HepG2 (cell line): Measurements from ENCODE around the gene HS3ST1. TPM values are rescaled to one million over a fixed set of nuclear protein-coding genes. Genes with fewer than 3 reads are reported as not detected.

Experiments
- ATAC-seq: fragments of 200-7000 bp; cut with Tn5 transposase; 3 replicates; pipeline ENCODE4 v1.9.1; 2020; ENCODE audit warnings: mild to moderate bottlenecking, moderate library complexity
- BruUV-seq: library from RNA; stranded (reverse); fragments of 400-500 nt; replicated peaks from 2 replicates; lab custom pipeline; 2021; lab: Mats Ljungman, UMichigan
- CTCF ChIA-PET: fragments of 300-600 bp; formaldehyde crosslinking; extraction: SDS; loops from one replicate; lab custom pipeline; 2021; ENCODE audit warnings: low total read pairs, inconsistent platforms, low intra/inter-chr PET ratio; lab: Yijun Ruan, JAX
- POLR2A ChIA-PET: fragments of 350-600 bp; sonication (Branson Sonifier 250); formaldehyde crosslinking; loops from one replicate; lab custom pipeline; 2020; ENCODE audit warnings: antibody characterized with exemption, inconsistent platforms; lab: Yijun Ruan, JAX
- DNase-seq: peaks from one replicate; pipeline ENCODE4 v3.0.0-alpha.2; 2015; ENCODE audit warnings: low spot score
- FAIRE-seq: peaks from 3 replicates; lab custom pipeline; 2011; peaks lifted over from hg19 to GRCh38; lab: Jason Lieb, UNC
- H2AFZ ChIP-seq: one replicate; pipeline ENCODE4 v1.6.1; 2011; ENCODE audit warnings: low read length, inconsistent platforms
- H3K27ac ChIP-seq: fragments of 300-600 bp; 3 replicates; pipeline ENCODE4 v1.8.0; 2011; ENCODE audit warnings: mixed run types, mild to moderate bottlenecking, mixed read lengths, low read length, inconsistent platforms; ENCODE audit not compliant: insufficient read depth; ENCODE audit errors: extremely low read length
- H3K27me3 ChIP-seq, 2 experiments: fragments of 200-600 bp in 1 of 2; 2 replicates in 1 of 2; 3 replicates in 1 of 2; pipeline versions ENCODE4 v1.6.0 to v1.8.0; 2011; ENCODE audit warnings: low read length in 2 of 2, mild to moderate bottlenecking in 2 of 2, moderate library complexity in 2 of 2, inconsistent platforms in 1 of 2; ENCODE audit not compliant: insufficient read depth in 2 of 2, control insufficient read depth in 1 of 2
- H3K36me3 ChIP-seq, 2 experiments: fragments of 200-600 bp in 1 of 2; replicated peaks in 1 of 2; 2 replicates in 1 of 2; 3 replicates in 1 of 2; pipeline versions ENCODE4 v1.5.1 to v1.8.0; 2011; ENCODE audit warnings: low read length in 2 of 2, inconsistent platforms in 1 of 2; ENCODE audit not compliant: insufficient read depth in 2 of 2, control insufficient read depth in 1 of 2
- H3K4me1 ChIP-seq: 2 replicates; pipeline ENCODE4 v1.5.1; 2012; ENCODE audit warnings: low read length, inconsistent platforms; ENCODE audit not compliant: insufficient read depth
- H3K4me2 ChIP-seq: 2 replicates; pipeline ENCODE4 v1.6.0; 2011; ENCODE audit warnings: low read depth, low read length, inconsistent platforms
- H3K4me3 ChIP-seq, 3 experiments: fragments of 200-600 bp in 1 of 3; sonication (generic), shearing (Covaris generic) in 1 of 3; replicated peaks in 1 of 3; 2 replicates each; pipeline ENCODE4 v1.5.1; 2011 to 2016; ENCODE audit warnings: low read length in 3 of 3, inconsistent platforms in 2 of 3, low read depth in 2 of 3, mild to moderate bottlenecking in 2 of 3, control low read depth in 1 of 3, mixed read lengths in 1 of 3; ENCODE audit not compliant: insufficient read depth in 1 of 3
- H3K79me2 ChIP-seq: one replicate; pipeline ENCODE4 v1.6.1; 2011; ENCODE audit warnings: low read length, inconsistent platforms; ENCODE audit not compliant: insufficient read depth
- H3K9ac ChIP-seq: 2 replicates; pipeline ENCODE4 v1.6.0; 2011; ENCODE audit warnings: mild to moderate bottlenecking, low read depth, low read length, inconsistent platforms; ENCODE audit not compliant: insufficient read depth
- H3K9me3 ChIP-seq: 2 replicates; pipeline ENCODE4 v1.5.1; 2012; ENCODE audit warnings: mild to moderate bottlenecking, low read length
- H4K20me1 ChIP-seq: 2 replicates; pipeline ENCODE4 v1.6.0; 2011; ENCODE audit warnings: inconsistent platforms, mild to moderate bottlenecking, low read length, moderate library complexity; ENCODE audit not compliant: insufficient read depth
- CCAR2 ChIP-seq: fragments of 200-400 bp; formaldehyde crosslinking; optimal IDR thresholded peaks from 2 replicates; pipeline ENCODE3; 2018; ENCODE audit warnings: low read depth, mild to moderate bottlenecking, low read length, moderate library complexity
- EEA1 ChIP-seq: sonication (generic); formaldehyde crosslinking; IDR thresholded peaks from 2 replicates; pipeline ENCODE4 v1.5.1; 2020; ENCODE audit warnings: mild to moderate bottlenecking, missing genetic modification reagents, borderline replicate concordance
- EED ChIP-seq: sonication (generic); formaldehyde crosslinking; IDR thresholded peaks from 2 replicates; pipeline ENCODE4 v1.5.0; 2020; ENCODE audit warnings: mild to moderate bottlenecking, missing genetic modification reagents
- HOXA7 ChIP-seq: sonication (generic); formaldehyde crosslinking; IDR thresholded peaks from 2 replicates; pipeline ENCODE4 v1.8.1; 2022; ENCODE audit warnings: mild to moderate bottlenecking, missing genetic modification reagents, moderate library complexity
- IKZF5 ChIP-seq: IDR thresholded peaks from 2 replicates; pipeline ENCODE4 v1.6.1; 2018; ENCODE audit warnings: missing genetic modification reagents, mild to moderate bottlenecking, missing compliant biosample characterization
- REST ChIP-seq, 2 experiments: IDR thresholded peaks; 2 replicates each; pipeline ENCODE4 v1.6.1; 2011 to 2012; ENCODE audit warnings: low read length in 2 of 2, borderline replicate concordance in 1 of 2, low read depth in 1 of 2, mild to moderate bottlenecking in 1 of 2, moderate library complexity in 1 of 2
- TBP ChIP-seq: sonication (generic); formaldehyde crosslinking; IDR thresholded peaks from 2 replicates; pipeline ENCODE4 v1.5.0; 2020; ENCODE audit warnings: missing genetic modification reagents
- ZMYM4 ChIP-seq: sonication (generic); formaldehyde crosslinking; IDR thresholded peaks from 2 replicates; pipeline ENCODE4 v1.8.1; 2023; ENCODE audit warnings: mild to moderate bottlenecking, missing genetic modification reagents
- ZNF350 ChIP-seq: sonication (generic); formaldehyde crosslinking; IDR thresholded peaks from 2 replicates; pipeline ENCODE4 v1.4.0; 2020; ENCODE audit warnings: mild to moderate bottlenecking, low read depth, missing genetic modification reagents, borderline replicate concordance
- ZNF546 ChIP-seq: sonication (generic); formaldehyde crosslinking; conservative IDR thresholded peaks from 2 replicates; pipeline ENCODE4 v1.8.1; 2023; ENCODE audit warnings: mild to moderate bottlenecking, missing genetic modification reagents
- ZNF652 ChIP-seq: IDR thresholded peaks from 2 replicates; pipeline ENCODE4 v1.6.1; 2016; ENCODE audit warnings: low read depth, borderline replicate concordance
- ZNF879 ChIP-seq: sonication (generic); formaldehyde crosslinking; IDR thresholded peaks from 2 replicates; pipeline ENCODE4 v1.8.1; 2023; ENCODE audit warnings: missing genetic modification reagents
- WGBS: methylation state at CpG from one replicate; pipeline ENCODE4 v1.1.6; 2017; ENCODE audit warnings: low lambda C conversion rate; 5-methylcytosine and 5-hydroxymethylcytosine counted together
- in situ Hi-C: cut with HindIII; loops from 2 replicates; pipeline ENCODE4 v1.10.0; 2017; ENCODE audit warnings: low pct_unique_long_range_greater_than_20kb; ENCODE audit not compliant: extremely low pct_ligation_motif_present
- intact Hi-C: fragments of 100-400 bp; cut with micrococcal nuclease; formaldehyde crosslinking; loops from one replicate; pipeline ENCODE4 v1.10.0; 2022; ENCODE audit not compliant: unreplicated experiment
- polyA plus RNA-seq, 8 experiments: library from polyadenylated mRNA; depleted of rRNA in 3 of 8; stranded (reverse) in 7 of 8; unstranded in 1 of 8; fragments of >200 nt; fragmentation: Illumina TruSeq in 4 of 8; extraction: Trizol in 4 of 8; gene quantifications; 2 replicates each; pipeline versions ENCODE4 v1.2.1 to v1.2.3, GENCODE V29; 2011 to 2016; ENCODE audit warnings: low read depth in 4 of 8, missing spikeins in 1 of 8, mixed read lengths in 1 of 8; ENCODE audit not compliant: insufficient read depth in 1 of 8
- total RNA-seq, 5 experiments: library from RNA; depleted of rRNA; stranded (reverse); fragments of >200 nt; fragmentation: Illumina TruSeq; extraction: Trizol; gene quantifications; 2 replicates each; pipeline ENCODE4 v1.2.3, GENCODE V29; 2016; ENCODE audit warnings: low read depth in 1 of 5

The HS3ST1 gene
- total and polyA plus RNA-seq, 2 of the 13 experiments (the other 11 are each of a cell fraction or from before 2014, with no cell fraction given), result not detected

GRCh38 chr4:11475871-11476270 lies 47.2 kb upstream of the HS3ST1 start:
- Histone ChIP-seq H3K27ac (no peak overlapping the region), H3K9me3 (no peaks in the 10 kb centered on the region; the same call in 1 of the 2 replicates), H3K27me3 (no peaks in the 10 kb centered on the region), H2AFZ (no peak overlapping the region), H3K4me3 (no peak overlapping the region), H3K36me3 (no peaks in the 10 kb centered on the region), H3K9ac (no peak overlapping the region), H3K4me2 (no peak overlapping the region), H4K20me1 (no peaks in the 10 kb centered on the region), H3K4me1 (no peaks in the 10 kb centered on the region), H3K79me2 (no peaks in the 10 kb centered on the region)
- no TSS peak for BruUV-seq
- in situ Hi-C loops (no loop called here), intact Hi-C loops (no loop called here)
- DNase-seq, result no peak
- ATAC-seq, result no peak
- CTCF ChIA-PET, result no interaction called here
- POLR2A ChIA-PET, result no interaction called here
- TF ChIP-seq EEA1 (no peak), HOXA7 (CRISPR knock-in tag) (no peak), ZNF350 (CRISPR knock-in tag) (no peak), TBP (no peak), ZMYM4 (no peak)
- 3% methylated on average over 2 of the region's 2 CpGs for WGBS
- FAIRE-seq, result no peak

- intact Hi-C loops (no loop called here), in situ Hi-C loops (loop anchor here (25.0 kb wide), 1 partner anchor 1163 kb away; no protein-coding TSS in a partner anchor)
- FAIRE-seq, result no peak
- Histone ChIP-seq H3K4me3 (no peak overlapping the region), H3K36me3 (no peaks in the 10 kb centered on the region), H3K27me3 (no peaks in the 10 kb centered on the region), H2AFZ (no peak overlapping the region), H3K27ac (no peak overlapping the region), H3K9me3 (no peaks in the 10 kb centered on the region), H3K4me1 (no peaks in the 10 kb centered on the region), H3K9ac (no peak overlapping the region), H4K20me1 (no peaks in the 10 kb centered on the region), H3K4me2 (no peak overlapping the region), H3K79me2 (no peaks in the 10 kb centered on the region)
- no TSS peak for BruUV-seq
- no peak for ATAC-seq
- ChIA-PET CTCF (no interaction called here), POLR2A (no interaction called here)
- DNase-seq, result no peak
- 0% methylated on average over 1 of the region's 1 CpG for WGBS
- TF ChIP-seq EED (CRISPR knock-in tag) (no peak), EEA1 (no peak), ZNF879 (CRISPR knock-in tag) (no peak), REST (IDR thresholded peaks at IDR 0.05; ENCODE audit: borderline replicate concordance in 1 of 2, low read depth in 1 of 2, low read length in 2 of 2) (no peak), CCAR2 (no peak), IKZF5 (CRISPR knock-in tag) (no peak), ZNF546 (no peak), ZNF652 (CRISPR knock-in tag) (no peak)
Measured at GRCh38 chr4:11474146-11474545, 45.5 kb upstream of the HS3ST1 start.
